ENCODE results near the gene TTYH1. TPM values are rescaled to one million over a fixed set of nuclear protein-coding genes. Genes with fewer than 3 reads are reported as not detected.
A peak's percentile ranks its signal among the peaks of the same experiment; 100 is the strongest.

Gene TTYH1
- total and polyA plus RNA-seq, 9 of the 15 experiments (the other 6 are each of a cell fraction or from before 2014, with no cell fraction given), result 0.08 TPM; not detected in 8

- TF ChIP-seq, protein P1, sequence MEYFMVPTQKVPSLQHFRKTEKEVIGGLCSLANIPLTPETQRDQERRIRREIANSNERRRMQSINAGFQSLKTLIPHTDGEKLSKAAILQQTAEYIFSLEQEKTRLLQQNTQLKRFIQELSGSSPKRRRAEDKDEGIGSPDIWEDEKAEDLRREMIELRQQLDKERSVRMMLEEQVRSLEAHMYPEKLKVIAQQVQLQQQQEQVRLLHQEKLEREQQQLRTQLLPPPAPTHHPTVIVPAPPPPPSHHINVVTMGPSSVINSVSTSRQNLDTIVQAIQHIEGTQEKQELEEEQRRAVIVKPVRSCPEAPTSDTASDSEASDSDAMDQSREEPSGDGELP (CRISPR knock-in tag; IDR thresholded peaks at IDR 0.05; ENCODE audit: borderline replicate concordance), result peak; percentile 71; the same call in 1 of the 2 replicates
- TF ChIP-seq MLLT1 (IDR thresholded peaks at IDR 0.05) (peak; percentile 12 to 69; a peak in 3 of 4 replicates), POLR3G (IDR thresholded peaks at IDR 0.05; ENCODE audit: extremely low read depth, insufficient read length, insufficient replicate concordance) (no peak), ZNF133 (CRISPR knock-in tag; IDR thresholded peaks at IDR 0.05) (0 out of 2 replicates have a peak, but pooled peaks have one; percentile 4), THRB (CRISPR knock-in tag; conservative IDR thresholded peaks at IDR 0.05) (no peak; the same call in 1 of the 2 replicates), KLF6 (CRISPR knock-in tag; IDR thresholded peaks at IDR 0.05; ENCODE audit: borderline replicate concordance) (peak; percentile 84; the same call in 1 of the 2 replicates), MAFF (IDR thresholded peaks at IDR 0.05; ENCODE audit: low read length) (no peak), PTBP1 (IDR thresholded peaks at IDR 0.05; ENCODE audit: low read depth, low read length) (no peak), KLF1 (tag; IDR thresholded peaks at IDR 0.05) (peak; percentile 95), FOXJ2 (tag; IDR thresholded peaks at IDR 0.05) (no peak), ZNF436 (CRISPR knock-in tag; IDR thresholded peaks at IDR 0.05) (no peak), TEAD2 (tag; IDR thresholded peaks at IDR 0.05) (no peak), E2F8 (IDR thresholded peaks at IDR 0.05; ENCODE audit: low read depth, partially characterized antibody) (peak; percentile 22), ZZZ3 (IDR thresholded peaks at IDR 0.05) (no peak; the same call in 1 of the 2 replicates), EP400 (IDR thresholded peaks at IDR 0.05) (peak; percentile 95)
- TF ChIP-seq, protein P2, sequence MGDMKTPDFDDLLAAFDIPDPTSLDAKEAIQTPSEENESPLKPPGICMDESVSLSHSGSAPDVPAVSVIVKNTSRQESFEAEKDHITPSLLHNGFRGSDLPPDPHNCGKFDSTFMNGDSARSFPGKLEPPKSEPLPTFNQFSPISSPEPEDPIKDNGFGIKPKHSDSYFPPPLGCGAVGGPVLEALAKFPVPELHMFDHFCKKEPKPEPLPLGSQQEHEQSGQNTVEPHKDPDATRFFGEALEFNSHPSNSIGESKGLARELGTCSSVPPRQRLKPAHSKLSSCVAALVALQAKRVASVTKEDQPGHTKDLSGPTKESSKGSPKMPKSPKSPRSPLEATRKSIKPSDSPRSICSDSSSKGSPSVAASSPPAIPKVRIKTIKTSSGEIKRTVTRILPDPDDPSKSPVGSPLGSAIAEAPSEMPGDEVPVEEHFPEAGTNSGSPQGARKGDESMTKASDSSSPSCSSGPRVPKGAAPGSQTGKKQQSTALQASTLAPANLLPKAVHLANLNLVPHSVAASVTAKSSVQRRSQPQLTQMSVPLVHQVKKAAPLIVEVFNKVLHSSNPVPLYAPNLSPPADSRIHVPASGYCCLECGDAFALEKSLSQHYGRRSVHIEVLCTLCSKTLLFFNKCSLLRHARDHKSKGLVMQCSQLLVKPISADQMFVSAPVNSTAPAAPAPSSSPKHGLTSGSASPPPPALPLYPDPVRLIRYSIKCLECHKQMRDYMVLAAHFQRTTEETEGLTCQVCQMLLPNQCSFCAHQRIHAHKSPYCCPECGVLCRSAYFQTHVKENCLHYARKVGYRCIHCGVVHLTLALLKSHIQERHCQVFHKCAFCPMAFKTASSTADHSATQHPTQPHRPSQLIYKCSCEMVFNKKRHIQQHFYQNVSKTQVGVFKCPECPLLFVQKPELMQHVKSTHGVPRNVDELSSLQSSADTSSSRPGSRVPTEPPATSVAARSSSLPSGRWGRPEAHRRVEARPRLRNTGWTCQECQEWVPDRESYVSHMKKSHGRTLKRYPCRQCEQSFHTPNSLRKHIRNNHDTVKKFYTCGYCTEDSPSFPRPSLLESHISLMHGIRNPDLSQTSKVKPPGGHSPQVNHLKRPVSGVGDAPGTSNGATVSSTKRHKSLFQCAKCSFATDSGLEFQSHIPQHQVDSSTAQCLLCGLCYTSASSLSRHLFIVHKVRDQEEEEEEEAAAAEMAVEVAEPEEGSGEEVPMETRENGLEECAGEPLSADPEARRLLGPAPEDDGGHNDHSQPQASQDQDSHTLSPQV (IDR thresholded peaks at IDR 0.05), result peak; percentile 87
Observed at GRCh38 chr19:54448774-54449700, 33.8 kb downstream of the TTYH1 start, which contains the start of gene LENG8 (continued).

All from K562 (cell line).